Retina (tissue), 1 donor: ENCODE data around the gene ZNF618.

Experiments used
- DNase-seq: peaks from one replicate; pipeline ENCODE4 v3.0.0-alpha.2; 2016

The ZNF618 gene, protein sequence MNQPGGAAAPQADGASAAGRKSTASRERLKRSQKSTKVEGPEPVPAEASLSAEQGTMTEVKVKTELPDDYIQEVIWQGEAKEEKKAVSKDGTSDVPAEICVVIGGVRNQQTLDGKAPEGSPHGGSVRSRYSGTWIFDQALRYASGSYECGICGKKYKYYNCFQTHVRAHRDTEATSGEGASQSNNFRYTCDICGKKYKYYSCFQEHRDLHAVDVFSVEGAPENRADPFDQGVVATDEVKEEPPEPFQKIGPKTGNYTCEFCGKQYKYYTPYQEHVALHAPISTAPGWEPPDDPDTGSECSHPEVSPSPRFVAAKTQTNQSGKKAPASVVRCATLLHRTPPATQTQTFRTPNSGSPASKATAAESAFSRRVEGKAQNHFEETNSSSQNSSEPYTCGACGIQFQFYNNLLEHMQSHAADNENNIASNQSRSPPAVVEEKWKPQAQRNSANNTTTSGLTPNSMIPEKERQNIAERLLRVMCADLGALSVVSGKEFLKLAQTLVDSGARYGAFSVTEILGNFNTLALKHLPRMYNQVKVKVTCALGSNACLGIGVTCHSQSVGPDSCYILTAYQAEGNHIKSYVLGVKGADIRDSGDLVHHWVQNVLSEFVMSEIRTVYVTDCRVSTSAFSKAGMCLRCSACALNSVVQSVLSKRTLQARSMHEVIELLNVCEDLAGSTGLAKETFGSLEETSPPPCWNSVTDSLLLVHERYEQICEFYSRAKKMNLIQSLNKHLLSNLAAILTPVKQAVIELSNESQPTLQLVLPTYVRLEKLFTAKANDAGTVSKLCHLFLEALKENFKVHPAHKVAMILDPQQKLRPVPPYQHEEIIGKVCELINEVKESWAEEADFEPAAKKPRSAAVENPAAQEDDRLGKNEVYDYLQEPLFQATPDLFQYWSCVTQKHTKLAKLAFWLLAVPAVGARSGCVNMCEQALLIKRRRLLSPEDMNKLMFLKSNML

DNA sequence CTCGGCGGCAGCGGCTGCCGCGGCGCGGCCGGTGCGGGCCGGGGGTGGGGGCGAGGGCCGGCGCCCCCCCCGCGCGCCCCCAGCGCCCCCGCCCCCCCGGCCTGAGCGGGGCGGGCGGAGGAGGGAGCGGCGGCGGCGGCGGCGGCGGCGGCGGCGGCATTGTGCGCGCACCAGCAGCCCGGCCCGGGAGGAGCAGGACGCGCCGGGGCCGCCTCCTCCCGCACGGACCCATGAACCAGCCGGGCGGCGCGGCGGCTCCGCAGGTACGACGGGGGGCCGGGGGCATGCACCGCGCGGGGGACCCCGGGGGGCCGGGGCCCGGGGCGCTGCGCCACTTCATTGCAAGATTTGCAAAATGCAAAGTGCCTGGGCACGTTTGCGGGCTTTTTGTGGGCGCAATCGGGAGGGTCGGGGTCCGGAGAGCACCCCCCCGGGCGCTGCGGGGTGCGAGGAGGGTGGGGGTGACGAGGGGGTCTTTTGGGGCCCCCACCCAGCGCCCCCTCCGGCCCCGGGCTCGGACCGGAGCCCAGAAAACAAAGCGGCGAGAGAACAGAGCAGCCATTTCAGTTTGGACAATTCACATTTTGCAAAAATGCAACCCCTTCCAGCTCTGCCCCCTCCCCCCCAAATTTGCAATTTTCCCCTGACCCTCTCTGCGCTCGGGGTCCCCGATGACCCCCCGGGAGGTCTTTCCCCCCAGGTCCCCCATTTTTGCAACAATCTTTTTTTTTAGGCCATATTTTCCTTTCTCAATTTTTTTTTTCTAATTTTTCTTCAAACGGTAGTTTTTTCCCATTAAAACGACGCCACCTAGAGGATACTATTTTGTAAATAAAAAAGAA is at the start of gene ZNF618:
TSS of gene ZNF618 (plus strand) at position 159 of the 842 bp plus-strand sequence. CDS start at position 231, 72 bp downstream.
- DNase-seq = peak; percentile 60

DNA sequence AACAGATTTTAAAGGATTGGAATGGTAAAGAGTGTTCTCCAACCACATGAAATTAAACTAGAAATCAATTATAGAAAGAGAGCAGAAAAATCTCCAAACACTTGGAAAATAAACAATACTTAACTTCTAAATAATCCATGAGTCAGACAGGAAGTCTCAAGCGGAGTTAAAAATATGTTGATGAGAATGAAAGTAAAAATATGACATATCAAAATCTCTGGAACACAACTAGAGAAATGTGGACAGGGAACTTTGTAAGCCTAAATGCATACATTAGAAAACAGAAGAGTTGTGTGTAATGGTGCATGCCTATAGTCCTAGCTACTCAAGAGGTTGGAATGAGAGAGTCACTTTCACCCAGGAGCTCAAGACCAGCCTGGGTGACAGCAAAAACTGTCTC is 47.9 kb upstream of the ZNF618 start:
- DNase-seq = no peak

DNA sequence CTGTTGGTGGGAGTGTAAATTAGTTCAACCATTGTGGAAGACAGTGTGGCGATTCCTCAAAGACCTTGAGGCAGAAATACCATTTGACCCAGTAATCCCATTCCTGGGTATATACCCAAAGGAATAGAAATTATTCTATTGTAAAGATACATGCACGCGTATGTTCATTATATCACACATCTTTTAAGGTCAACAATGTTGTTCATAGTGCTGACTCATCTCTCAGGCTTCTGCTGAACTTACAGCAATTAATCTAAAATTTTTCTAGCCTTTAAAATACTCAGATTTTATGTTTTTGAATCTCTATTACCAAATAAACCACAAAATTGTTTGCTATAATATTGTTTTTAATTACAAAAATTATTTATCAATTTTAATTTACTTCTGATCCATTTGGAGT is 38.8 kb upstream of the ZNF618 start:
- no peak for DNase-seq

DNA sequence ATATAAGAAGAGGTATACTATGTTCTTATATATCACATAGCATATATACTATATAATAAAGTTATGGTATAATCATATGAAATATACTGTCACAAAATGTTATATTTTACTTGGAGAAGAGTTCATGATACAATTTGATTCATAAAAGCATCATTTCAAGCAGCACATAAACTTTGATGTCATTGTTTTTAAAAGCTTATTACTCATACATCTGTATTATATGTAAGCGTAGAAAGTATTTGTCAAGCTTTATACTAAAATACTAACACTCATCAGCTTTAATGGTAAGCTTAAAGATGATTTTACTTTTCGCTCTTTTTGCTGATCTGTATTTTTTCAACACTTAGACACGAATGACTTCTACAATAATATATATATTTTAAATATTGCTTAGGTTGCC is 34.0 kb upstream of the ZNF618 start:
- DNase-seq = no peak

DNA sequence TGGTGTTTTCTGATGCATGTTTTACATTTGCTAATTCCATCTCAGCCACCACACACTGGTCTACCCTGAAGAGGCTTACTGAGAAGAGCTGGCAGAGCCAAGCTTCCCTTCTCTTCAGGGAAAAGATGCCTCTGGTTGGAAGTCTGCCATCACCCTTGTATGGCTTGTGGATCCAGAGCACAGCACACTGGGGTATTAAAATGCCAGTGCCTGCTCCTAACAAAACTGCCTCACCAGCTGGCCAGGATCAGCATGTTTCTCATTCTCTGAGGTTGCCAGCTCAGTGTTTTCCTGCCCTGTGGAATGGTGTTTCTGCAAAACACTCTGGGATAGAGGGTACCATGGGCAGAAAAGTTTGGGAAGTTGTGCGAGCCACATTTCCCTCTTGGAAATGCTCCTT is 31.6 kb upstream of the ZNF618 start:
- no peak for DNase-seq

DNA sequence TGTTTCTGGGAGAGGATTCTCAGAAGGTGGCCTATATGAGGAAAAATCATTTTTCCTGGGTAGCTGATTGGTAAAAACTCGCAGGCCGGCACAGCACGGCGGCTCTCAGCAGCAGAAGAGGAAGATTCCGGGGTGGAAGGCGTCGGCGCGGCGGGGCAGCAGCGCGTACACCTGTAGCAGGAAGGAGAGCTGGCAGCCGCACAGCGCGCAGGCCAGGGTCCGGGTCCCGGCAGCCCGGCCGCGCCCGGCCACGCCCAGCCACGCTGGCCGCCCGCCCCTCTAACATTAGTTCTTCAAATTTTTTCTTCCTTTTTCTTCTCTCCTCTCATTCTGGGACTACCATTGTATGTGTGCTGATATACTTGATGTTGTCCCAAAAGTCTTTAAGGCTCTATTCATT is 24.8 kb upstream of the ZNF618 start:
- no peak for DNase-seq

DNA sequence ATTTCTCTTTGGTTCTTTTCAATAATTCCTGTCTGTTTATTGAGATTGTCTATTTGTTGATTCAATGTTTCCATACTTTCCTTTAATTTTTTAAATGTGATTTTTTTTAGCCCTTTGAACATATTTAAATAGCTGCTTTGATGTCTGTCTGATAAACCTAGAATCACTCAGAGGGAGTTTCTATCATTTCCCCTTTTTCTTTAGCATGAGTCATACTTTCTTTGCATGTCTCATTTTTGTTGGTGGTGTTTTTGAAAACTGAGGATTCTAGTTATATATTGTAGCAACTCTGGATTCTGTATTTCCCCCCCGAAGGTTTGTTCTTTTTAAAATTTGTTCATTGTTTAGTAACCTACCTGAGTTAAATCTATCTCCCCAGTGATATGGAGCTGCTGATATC is 24.2 kb upstream of the ZNF618 start:
- no peak for DNase-seq

DNA sequence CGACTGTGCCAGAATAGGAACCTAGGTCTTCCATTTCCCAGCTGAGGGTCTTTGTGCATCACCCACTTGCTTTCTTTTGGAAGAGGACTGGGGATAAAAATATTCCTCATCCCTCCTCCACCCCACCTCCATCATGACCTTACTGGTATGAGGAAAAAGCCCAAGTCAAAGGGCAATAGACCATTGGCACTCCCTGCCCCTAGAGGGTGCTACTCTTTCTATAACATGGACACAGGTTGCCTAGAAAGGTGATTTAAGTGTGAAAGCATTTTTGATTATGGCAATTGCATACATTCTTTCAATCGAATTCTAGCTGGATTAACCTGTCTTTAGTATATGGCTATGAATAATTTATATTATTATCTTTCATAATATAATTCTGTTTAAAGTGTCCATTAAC is 22.8 kb upstream of the ZNF618 start:
- DNase-seq = no peak

DNA sequence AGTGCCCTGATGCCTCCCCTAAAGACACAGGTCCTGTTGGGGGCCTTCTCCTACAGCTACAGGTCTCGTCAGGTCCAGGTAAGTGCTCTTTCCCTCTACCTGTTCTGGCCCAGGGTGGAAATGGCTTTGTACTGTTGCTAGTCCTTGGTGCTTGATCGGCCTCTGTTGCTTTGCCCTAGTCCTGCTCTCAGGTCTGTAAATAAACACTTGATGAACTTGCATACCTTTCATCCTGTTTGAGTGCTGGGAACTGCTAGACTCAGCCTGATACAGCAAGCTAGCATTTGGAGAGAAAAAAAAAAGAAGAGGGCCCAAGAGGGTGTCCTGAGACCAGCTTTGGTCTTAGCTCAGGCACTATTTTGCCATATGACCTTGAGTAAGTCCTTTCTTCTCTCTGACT is 21.8 kb upstream of the ZNF618 start:
- DNase-seq = no peak

DNA sequence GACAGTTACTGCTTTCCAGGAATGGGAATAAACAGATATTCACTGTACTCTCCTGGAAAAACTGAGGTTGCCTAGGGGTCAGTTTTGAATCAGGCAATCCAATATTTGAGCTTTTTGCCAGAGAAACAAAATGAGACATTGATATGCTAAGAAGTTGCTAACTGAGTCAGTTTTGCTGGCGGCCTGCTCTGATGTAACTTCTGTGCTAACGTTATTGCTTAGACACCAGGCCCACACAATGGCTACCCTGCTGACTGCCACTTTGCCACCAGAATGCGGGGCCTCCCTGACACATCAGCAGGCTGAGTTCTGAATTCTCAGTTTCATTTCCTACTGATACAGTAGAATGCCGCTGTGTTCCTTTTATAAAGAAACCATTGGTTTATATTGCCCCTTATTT is 18.2 kb upstream of the ZNF618 start:
- no peak for DNase-seq

DNA sequence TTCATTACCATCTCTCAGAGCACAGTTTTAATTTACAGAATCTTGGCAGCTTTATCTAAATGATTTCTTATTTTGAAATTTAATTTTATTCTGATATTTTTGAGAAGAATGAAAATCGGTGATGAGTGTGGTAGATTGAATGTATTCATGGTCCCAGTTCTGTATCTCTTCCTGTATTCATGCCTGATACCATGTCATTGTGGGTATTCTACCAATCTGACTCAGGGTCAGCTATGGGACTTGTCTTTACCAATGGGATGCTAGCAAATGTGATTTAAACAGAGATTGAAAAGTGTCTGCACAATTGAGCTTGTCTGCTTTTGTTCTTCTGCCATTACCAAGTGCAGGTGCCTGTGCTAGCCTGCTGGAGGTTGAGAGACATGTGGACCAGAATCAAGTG is 17.8 kb upstream of the ZNF618 start:
- DNase-seq = no peak

DNA sequence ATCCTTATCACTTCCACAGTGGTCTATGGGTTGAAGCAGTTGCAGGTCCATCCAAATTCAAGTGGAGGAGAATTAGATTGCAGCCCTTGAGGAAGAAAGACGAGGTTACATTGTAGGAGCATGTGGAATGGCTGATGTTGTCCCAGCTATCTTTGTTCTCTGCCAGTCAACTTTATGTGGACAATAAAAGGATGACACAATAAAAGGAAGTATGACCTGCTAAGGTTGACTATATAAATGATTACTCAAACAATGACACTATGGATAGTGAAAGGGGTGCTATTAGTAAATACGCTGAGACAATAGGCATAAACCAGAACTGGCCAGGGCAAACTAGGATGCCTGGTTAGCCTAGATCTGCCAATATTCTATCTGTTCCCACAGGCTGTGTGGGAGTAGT is 12.8 kb upstream of the ZNF618 start:
- no peak for DNase-seq

DNA sequence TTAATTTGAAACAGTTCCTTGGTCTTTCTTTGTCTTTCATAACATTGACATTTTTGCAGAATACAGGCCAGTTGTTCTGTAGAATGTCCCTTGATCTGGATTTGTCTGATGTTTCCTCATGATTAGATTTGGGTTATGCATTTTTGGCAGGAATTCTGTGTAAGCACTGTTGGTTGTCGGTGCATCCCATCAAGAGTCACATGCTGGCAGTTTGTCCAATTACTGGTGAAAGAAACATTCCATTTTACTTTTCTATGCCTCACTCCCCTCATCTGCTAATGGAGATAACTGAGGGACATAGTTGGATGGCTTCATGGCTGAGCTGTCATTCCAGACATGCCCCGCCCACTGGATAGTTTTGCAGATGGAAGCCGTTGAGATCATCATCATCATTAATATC is 7.6 kb upstream of the ZNF618 start:
- DNase-seq = no peak

DNA sequence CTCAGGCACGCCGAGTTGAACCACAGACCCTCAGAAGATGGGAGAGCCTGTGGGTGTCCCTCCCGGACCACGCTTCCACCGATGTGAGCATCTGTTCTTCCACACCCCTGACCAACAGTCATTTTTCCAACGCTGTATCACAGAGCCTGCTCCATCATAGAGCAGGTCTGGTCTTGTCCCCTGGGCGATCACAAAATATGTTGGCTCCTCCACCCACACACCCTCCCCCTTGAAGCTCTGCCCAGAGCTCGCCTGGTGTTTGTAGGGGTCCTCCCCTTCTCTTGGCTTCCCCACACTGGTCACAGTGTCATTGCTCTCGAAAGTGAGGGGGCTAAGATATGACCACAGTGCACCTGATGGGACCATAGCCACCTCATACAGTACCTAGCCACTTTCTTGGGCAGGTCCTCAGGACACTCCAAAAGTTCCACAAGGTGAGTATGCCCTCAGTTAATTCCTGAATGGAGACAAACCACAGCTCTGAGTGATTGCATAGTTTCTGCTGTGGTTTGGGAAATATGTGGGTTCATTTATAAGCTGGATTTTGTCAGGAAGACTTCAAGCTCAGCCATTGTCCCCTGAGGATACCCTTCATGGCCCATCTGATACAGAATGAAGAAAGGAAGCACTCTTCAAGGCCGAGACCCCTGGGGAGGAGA is 3.5 kb upstream of the ZNF618 start:
- DNase-seq = no peak

DNA sequence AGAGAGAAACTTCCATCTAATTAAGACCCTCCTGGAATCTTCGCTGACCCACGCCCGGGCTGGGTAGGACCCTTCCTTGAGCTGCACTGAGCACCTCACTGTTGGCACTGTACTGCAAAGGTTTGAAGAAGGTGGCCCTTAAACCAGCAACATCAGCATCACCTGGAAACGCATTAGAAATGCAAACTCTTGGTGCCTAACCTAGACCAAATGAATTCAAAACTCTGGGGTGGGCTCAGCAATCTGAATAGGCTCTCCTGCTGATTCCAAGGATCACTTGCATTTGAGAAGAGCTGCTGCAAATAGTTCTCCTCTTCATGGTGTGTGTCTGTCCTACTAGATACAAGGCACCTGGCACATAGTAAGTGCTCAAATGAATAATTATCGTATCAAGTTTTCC is 2.7 kb upstream of the ZNF618 start:
- no peak for DNase-seq

DNA sequence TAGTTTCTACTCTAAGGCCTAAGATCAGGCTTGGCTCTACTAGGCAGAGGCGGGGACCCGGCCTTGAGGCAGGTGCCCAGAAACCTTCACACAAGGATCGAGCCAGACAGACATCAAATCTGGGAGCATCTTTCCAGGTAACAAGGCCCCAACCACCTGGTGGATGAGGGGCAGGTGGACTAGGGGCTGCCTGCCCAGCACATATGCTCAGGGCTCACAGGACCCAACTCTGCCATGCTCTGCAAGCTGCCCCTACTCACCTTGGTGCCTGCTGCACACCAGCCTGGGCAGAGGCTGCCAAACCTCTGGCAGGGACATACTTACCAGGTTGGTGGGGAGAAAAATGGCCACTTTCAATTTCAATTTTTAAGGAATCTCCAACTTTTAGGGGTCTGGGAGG is 2.2 kb upstream of the ZNF618 start:
- no peak for DNase-seq

DNA sequence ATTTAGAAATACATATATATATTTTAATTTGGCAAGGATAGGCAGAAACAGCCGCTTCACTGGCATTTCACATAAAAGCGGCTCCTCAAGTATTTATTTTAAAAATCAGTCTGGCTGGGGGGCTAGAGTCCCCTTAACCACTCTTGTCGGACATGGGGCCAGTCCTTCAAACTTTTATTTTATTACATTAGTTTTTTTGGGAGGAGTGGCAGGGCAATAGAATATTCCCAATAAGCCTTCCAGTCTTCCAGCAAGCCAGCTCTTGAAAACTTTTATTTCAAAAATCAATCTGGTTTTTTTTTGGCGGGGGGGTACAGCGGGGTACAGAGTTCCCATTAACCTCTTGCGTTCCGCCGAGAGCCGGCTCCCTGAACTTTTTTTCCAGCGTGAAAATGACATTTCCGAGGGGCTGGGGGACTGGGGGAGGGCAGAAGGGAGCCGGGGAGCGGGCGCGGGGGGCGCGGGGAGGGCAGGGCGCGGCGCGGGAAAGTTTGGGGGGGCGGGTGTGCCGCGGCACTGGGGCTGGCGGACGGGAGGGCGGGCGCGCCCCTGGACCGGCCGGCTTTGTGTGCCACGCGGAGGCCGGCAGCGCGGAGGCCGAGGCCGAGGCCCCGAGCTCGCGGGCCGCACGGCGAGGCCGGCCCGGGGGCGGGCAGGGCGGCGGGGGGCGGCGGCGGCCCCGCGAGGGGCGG is 504 bp upstream of the ZNF618 start:
- peak; percentile 30 for DNase-seq

DNA sequence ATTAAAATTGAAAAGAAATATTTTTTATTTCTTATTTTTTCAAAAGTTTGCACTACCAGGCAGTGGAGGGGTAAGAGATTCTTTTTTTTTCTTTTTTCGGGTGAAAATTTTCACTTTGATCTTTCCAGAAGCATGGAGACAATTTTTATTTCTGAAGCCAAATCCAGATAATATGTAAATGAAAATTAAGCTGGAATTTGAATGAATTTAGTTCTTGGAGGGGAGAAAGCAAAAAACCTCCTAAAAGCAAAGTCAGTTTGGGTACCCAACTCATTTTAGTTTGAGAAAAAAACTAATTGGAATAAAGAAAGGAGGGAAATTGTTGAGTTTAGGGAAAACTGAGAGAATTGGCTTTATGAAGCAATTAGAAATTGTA is 872 bp downstream of the ZNF618 start:
- no peak for DNase-seq

DNA sequence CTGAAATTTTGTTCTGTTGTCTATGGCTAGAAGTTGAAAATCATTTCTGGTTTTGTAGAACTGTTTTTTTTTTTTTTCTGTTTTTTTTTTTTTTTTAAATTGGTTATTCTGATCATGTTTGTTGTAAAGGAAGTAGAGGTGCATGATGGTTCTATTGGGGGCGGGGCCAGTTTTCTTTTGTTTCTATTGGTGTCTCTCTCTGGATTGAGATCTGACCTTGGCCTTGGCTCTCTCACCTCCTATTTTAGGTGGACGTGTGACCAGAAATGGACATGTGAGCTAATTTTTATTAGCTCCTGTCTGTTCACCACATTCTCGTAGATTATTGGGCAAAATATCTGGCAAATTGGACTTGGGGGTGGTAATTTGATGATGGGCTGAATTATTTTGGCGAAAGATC is 3.2 kb downstream of the ZNF618 start:
- no peak for DNase-seq

DNA sequence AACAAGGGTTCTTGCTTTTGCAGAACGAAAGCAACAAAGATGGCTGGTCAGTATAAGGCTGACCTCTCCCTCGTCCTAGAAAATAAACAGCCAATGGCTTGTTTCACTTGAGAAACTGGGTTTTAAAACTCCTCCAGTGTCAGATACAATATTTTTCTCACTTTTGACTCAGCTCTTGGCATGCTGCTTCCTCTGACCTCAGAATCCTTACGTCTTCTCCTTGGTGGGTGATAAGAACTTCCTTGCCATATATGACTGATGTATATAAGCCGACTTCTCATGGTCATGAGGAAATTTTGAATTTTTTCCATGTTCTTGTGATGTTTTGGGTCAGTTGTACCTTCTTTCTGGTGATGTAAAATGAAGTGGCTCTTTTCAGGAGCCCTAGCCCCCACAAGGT is 3.8 kb downstream of the ZNF618 start:
- DNase-seq = no peak

DNA sequence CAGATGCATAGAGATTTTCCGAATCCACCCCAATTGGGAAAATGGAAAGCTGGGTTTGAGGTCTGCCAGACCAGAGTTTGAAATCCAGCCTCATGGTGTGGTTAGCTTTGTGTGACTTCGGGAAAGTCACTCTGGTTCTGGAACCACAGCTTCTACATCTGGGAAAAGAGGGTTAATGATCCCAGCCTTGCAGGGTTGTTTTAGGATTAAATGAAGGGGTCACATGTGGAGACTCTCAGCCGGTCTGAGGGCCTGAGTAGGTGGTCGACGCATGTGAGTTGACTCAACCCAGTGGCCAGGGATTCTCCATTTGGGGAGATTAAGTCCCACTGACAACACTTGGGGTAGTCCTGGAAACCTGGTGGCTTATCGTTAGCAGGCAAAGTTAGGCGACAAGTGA is 6.1 kb downstream of the ZNF618 start:
- DNase-seq = no peak

DNA sequence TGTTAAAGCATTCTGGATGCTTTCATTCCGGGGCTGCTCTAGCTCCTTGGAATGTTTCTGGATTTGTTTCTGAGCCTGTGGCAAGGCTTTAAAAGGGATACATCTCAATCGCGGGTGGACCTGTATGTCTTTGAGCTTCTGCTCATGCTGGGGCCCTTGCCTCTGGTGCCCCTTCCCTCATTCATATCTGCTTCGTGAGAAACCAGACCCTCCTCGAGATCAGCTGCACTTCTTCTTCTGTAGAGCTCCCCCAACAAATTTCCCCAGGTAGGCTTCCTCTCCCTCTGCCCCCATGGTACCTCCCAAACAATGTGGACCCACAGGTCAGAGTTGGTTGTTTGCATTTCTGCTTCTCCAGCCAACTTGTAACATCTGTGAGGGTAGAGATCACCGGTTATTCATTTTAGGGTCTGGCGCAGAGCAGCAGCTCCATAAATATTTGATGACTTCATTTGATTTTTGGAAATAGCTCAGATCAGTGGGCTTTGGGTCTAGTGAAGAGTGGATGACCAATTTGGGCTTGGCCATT is 6.6 kb downstream of the ZNF618 start:
- DNase-seq = no peak
